Omental fat pad (tissue), 4 donors: ENCODE data around the gene VWC2L. TPM values are rescaled to one million over a fixed set of nuclear protein-coding genes. Genes with fewer than 3 reads are reported as not detected.

Experiments used
- ATAC-seq: fragments of 150-250 bp; one replicate; pipeline ENCODE4 v1.9.1; 2016; ENCODE audit warnings: mild to moderate bottlenecking, moderate library complexity; ENCODE audit not compliant: low FRiP score
- DNase-seq: peaks from one replicate; pipeline ENCODE4 v3.0.0-alpha.2; 2019; ENCODE audit warnings: low spot score
- total RNA-seq, 4 donors: library from RNA; depleted of rRNA; stranded (reverse); fragments of >200 nt; gene quantifications; one replicate each; pipeline ENCODE4 v1.1.0, GENCODE V29; 2016
- TF ChIP-seq, protein P1 (sequence below), 3 donors: fragments of 450-650 bp; IDR thresholded peaks; one replicate each; pipeline ENCODE4 v1.5.1; 2016 to 2017; ENCODE audit warnings: antibody characterized with exemption in 3 of 3, mild to moderate bottlenecking in 3 of 3, moderate library complexity in 2 of 3

Gene VWC2L
- total RNA-seq, 4 donors from 2014 or later, result not detected

DNA sequence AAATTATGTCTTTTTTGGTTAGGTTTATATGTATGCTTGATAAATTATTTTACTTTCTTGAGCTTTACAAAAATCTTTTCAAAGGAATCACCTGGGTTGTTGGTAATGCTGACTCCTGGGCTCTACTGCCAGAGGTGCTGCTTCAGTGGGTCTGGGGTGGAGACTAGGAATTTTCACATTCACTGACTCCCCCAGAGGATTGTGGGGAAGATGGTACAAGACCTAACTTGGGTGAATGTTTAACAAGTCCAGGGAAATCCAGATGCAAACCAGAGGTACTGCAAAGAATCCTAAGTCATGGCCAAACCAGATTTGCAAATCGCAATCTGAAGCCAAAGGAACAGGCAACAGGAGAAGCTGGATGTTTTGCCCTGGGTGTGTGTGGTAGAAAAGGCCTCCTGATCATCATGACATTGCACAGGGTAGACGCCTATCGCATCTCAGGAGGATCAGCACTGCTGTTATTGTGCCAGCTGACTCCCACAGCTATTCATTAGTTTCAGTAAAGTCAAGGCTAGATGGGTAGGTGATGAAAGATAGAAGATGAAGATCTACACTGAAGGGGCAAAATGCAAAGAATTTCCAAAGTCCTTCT lies 213.4 kb downstream of the VWC2L start:
- TF ChIP-seq, protein P1, sequence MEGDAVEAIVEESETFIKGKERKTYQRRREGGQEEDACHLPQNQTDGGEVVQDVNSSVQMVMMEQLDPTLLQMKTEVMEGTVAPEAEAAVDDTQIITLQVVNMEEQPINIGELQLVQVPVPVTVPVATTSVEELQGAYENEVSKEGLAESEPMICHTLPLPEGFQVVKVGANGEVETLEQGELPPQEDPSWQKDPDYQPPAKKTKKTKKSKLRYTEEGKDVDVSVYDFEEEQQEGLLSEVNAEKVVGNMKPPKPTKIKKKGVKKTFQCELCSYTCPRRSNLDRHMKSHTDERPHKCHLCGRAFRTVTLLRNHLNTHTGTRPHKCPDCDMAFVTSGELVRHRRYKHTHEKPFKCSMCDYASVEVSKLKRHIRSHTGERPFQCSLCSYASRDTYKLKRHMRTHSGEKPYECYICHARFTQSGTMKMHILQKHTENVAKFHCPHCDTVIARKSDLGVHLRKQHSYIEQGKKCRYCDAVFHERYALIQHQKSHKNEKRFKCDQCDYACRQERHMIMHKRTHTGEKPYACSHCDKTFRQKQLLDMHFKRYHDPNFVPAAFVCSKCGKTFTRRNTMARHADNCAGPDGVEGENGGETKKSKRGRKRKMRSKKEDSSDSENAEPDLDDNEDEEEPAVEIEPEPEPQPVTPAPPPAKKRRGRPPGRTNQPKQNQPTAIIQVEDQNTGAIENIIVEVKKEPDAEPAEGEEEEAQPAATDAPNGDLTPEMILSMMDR (IDR thresholded peaks at IDR 0.05), result no peak
- no peak for DNase-seq
- ATAC-seq, result no peak

DNA sequence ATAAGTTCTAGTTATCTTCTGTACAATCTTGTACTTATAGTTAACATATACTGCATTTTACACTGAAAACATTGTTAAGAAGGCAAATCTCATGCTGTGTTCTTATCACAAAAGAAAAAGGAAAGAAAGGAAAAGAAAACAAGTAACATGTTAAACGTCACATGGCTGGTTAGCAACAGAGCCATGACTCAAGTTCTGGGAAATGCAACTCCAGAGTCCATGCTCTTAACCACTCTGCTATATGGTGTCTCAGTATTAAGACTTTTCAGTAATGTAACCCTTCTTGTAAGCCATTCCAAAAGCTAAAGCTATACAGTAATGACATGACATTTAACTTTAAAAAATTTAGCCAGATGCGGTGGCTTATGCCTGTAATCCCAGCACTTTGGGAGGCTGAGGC lies 217.2 kb downstream of the VWC2L start:
- DNase-seq (no peak), ATAC-seq (no peak)
- TF ChIP-seq, protein P1 (IDR thresholded peaks at IDR 0.05), result no peak
